ENCODE measurements around the gene LHFPL6.

DNA sequence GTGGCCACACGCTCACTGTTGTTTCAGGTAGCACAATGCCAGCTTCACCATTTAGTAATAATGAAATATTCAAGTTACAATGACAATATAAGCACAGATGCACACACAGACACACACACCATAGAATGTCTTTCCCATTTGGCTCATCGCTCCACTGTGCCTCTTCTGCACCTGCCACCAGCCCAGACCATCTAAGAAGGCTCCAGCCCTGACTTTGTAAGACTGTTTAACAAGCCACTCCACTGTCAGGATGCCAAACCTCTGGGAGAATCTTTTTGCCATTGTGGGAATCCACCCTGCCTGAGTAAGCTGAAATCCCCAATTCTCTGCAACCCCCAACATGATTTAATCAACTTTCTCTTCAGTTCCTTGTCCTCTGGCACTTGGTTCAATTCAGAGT lies 60.6 kb downstream of the LHFPL6 start:
- TF ChIP-seq, protein P1, sequence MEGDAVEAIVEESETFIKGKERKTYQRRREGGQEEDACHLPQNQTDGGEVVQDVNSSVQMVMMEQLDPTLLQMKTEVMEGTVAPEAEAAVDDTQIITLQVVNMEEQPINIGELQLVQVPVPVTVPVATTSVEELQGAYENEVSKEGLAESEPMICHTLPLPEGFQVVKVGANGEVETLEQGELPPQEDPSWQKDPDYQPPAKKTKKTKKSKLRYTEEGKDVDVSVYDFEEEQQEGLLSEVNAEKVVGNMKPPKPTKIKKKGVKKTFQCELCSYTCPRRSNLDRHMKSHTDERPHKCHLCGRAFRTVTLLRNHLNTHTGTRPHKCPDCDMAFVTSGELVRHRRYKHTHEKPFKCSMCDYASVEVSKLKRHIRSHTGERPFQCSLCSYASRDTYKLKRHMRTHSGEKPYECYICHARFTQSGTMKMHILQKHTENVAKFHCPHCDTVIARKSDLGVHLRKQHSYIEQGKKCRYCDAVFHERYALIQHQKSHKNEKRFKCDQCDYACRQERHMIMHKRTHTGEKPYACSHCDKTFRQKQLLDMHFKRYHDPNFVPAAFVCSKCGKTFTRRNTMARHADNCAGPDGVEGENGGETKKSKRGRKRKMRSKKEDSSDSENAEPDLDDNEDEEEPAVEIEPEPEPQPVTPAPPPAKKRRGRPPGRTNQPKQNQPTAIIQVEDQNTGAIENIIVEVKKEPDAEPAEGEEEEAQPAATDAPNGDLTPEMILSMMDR (IDR thresholded peaks at IDR 0.05) = no peak
- TF ChIP-seq POLR2A (IDR thresholded peaks at IDR 0.05) = no peak

All from Peyer's patch (tissue), 4 donors.